HG03575 (cell line): ENCODE measurements around the gene PRCP.
A peak's percentile ranks its signal among the peaks of the same experiment; 100 is the strongest.
"Not testable (repeated sequence)": the region's sequence is repeated elsewhere in the genome, so short reads cannot be mapped to it uniquely, and the experiment has no call there.

ENCODE experiments used
- ATAC-seq: cut with Tn5 transposase; IDR thresholded peaks from one replicate; pipeline ENCODE4 v1.9.1; 2021; ENCODE audit not compliant: unreplicated experiment, insufficient number of reproducible peaks, low FRiP score; ENCODE audit errors: extremely low read depth

PRCP gene

DNA sequence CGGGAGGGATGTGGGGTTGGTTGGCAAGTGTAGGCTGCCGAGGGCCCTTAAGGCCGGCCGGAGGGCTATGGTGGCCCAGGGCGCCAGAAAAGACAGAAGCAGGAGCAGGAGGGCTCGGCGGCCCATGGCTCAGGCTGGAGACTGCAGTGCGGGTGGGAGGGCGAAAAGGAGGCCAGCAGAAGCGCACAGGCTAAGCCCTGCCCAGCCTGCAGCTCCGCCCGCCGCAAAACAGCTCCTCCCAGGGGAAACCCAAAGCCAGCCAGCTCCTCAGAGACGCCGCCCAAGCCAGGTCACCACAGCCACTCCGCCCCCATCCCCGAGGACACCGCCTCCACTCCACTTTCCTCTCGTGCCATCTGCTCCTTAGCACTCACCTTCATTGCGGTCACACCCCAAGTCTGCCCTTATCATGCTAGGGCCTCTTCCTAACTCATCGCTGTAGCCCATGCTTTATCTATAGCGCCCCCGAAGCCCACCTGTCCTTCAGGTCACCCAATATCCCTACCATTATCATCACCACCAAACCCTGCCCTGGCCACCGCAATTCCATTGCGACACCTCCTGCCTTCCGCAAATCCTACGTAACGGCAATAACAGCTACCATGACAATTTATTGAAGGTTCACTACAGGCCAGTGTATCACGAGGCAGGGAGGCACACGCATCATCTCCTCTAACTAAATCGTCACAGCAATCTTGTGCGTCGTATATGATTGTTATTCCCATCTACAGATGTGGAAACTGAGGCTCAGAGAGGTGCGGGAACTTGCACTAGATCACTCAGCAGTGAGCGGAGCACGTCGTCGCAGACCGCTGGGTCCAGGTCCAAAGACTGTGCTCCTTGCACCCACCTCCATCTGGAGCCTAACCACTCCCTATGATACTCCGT is at the start of gene PRCP:
TSS of gene PRCP (minus strand) at position 154 of the 888 bp plus-strand sequence. CDS start at position 126, 28 bp downstream.
- ATAC-seq = peak; percentile 65

DNA sequence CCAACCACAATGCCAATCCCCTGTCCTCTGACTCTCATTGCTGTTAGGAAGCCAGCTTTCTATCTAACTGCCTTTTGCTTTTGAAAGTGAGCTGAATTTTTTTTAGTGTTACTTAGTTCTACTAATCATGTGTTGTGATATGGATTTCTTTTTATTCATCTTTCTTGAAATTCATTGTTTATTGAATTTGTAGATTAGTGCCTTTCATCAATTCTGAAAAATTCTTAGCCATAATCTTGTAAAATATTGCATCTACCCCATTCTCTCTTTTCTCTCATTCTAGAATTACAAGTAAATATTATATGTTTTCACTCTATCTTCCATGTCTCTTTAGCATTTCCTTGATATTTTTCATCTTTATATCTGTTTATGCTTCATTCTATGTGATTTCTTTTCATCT is 49.1 kb upstream of the PRCP start:
- ATAC-seq = no peak

DNA sequence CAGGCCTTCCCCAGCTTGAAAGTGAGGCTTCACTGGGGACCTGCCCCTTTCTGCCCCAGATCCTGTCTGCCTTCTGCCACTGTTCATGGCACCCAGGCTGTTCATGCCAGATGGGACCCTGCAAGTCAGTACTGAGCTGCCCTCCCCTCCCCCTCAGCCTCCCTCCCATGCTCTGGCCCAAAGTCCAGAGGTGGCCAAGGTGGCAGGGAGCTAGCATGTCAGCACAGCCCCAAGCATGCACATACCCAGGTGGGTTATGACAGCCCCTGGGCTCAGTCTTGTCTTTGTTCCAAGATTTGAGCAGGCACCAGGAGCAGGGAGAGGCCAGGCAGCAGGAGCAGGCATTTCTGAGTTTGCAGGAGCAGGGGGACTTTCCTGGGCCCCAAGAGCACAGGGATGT is 45.5 kb upstream of the PRCP start:
- ATAC-seq = no peak

DNA sequence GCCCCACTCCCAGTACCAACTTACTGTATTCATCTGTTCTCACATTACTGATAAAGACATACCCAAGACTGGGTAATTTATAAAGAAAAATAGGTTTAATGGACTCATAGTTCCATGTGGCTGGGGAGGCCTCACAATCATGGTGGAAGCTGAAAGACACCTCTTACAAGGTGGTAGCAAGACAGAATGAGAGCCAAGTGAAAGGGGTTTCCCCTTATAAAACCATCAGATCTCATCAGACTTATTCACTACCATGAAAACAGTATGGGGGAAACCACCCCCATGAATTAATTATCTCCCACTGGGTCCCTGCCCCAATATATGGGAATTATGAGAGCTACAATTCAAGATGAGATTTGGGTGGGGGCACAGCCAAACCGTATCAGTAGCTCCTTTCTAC is 44.8 kb upstream of the PRCP start:
- ATAC-seq = not testable (repeated sequence)

DNA sequence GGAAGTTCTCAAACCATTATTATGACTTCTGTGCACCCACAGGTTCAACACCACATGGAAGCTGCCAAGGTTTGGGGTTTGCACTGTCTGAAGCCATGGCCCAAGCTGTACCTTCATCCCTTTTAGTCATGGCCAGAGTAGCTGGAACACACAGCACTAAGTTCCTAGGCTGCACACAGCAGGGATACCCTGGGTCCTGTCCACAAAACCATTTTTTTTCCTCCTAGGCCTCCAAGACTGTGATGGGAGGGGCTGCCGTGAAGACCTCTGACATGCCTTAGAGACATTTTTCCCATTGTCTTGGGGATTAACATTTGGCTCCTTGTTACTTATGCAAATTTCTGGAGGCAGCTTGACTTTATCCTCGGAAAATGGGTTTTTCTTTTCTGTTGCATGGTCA is 44.0 kb upstream of the PRCP start:
- ATAC-seq = no peak

DNA sequence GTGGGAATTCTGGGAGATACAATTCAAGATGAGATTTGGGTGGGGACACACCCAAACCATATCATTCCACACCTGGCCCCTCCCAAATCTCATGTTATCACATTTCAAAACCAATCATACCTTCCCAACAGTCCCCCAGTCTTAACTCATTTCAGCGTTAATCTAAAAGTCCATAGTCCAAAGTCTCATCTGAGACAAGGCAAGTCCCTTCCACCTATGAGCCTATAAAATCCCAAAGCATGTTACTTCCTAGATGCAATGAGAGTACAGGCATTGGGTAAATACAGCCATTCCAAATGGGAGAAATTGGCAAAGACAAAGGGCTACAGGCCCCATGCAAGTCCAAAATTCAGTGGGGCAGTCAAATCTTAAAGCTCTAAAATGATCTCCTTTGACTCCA is 43.2 kb upstream of the PRCP start:
- not testable (repeated sequence) for ATAC-seq

DNA sequence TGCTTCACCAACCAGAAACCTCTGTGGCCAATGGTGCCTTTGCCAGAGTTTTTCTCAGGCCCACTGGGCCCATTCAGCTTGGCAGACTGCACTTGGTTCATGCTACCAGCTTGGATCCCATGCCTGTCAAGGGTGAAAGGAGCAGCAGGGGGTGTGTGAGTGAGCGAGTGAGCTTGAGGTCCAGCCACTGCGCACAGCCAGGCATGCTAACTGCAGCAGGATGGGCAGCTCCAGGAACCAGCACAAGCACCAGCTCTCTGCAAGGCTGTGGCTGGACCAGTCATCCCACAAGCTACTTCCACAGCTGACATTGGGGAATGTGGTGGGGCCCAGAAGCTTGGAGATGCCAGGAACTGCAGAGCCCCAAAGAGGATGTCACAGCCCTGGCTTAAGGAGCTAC is 42.1 kb upstream of the PRCP start:
- no peak for ATAC-seq

DNA sequence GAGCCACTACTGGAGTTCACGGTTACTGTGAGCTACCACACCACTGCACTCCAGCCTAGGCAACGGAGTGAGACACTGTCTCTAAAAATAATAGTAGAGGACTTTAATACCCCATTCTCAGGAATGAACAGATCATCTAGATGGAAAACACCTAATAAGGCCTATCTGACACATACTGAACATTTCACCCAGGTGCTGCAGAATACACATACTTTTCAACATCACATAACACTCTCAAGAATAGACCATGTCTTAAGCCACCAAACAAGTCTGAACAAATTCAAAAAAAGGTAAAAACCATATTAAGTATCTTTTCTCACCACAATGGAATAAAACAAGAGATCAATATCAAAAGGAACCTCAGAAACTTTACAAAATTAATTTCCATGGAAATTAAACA is 39.2 kb upstream of the PRCP start:
- no peak for ATAC-seq

DNA sequence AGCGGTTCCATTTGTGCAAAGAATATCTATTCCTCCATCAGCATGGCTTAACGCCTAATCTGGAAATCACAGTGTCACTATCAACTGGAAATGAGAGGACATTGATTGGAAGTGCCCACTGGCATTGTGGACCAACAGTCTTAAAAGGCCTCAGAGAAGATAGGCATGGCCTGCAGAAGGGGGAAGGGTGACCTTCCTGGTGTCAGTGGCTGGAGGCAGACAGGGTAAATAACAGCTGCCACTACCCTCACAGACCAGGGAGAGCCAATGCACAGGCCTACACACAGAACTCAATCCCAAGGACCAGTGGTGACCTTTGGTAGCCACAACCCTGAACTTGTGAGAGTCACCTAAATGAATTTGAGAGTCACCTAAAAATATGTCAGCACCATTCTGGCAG is 37.3 kb upstream of the PRCP start:
- no peak for ATAC-seq

DNA sequence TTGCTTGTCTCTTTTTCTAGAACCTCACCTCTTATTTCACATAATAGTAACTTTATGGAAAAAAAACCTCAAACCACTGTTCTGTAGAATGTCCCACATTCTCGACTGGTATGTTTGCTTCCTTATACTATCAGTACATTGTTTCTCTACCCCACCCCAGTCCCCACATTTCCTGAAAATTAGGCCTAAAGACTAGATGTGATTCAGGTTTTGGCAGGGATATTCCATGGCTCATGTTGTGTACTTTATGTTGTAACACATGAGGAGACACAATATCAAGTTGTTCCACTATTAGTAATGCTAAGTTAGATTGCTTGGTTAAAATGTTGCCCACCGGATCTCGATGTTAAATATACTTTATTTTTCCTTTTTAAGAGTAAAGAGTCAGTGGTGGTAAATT is 36.0 kb upstream of the PRCP start:
- ATAC-seq = no peak

DNA sequence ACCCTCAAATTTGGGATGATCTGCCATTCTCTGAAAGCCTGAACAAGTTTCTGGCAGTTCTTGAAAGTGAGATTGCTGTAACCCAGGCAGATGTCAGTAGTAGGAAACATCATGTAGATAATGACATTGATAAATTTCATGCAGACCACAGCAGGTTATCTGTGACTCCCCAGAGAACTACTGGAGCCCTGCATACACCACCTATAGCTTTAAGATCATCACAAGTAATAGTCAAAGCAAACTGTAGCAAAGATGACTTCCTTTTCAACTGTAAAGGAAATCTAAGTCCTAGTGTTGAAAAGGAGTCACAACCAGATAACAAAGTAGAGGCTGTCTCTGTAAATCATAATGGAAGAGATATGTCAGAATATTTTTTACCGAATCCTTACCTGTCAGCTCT is 32.3 kb upstream of the PRCP start:
- ATAC-seq = no peak

DNA sequence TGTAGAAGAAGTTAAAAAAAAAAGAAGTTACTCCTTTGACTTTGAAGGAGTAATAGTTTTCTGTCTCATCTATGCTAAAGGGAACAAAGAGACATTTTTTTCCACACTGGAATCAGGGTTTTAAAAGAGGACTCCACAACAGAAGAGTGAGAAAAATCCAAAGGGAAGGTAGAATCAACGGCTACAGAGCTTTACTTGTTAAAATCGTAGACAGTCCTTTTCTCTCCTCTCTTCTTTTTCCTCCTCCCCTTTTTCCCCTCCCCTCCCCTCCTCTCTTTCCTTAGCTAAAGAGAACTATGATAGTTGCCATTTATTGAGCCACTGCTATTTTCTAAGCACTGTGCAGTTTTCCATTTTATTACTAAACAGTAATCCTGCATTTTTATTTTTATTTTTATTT is 30.5 kb upstream of the PRCP start:
- no peak for ATAC-seq

DNA sequence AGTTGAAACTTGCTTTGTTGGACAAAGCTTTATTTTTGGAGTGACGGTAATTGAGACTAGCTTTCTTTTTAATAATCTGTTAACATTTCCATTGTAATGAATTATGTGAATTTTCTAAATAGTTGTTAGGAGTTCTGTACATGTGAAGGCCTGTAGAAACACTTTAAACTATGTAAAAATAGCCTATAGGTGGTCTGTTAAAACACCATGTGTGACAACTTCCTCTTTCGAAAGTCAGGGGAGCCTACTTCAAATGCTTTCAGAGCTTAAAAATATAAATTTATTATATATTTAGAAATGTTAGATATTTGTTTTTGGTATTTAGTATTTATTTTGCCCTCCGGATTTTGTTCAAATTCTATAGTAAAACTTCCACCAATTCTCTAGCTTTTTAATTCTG is 30.0 kb upstream of the PRCP start:
- no peak for ATAC-seq

DNA sequence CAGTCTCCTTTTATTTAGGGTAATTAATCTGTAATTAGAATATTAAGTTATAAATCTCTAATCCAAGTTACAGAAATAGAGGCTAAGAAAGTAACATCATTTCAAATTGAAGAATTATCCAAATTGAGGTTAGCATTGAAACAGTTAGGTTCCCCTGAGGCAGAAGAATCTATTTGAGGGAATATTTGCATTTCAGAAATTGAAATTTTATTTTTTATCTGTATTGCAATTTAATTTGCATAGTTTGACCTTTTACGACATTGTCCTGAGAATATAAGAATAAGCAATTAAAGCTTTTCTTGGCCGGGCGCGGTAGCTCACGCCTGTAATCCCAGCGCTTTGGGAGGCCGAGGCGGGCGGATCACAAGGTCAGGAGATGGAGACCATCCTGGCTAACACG is 28.9 kb upstream of the PRCP start:
- no peak for ATAC-seq

DNA sequence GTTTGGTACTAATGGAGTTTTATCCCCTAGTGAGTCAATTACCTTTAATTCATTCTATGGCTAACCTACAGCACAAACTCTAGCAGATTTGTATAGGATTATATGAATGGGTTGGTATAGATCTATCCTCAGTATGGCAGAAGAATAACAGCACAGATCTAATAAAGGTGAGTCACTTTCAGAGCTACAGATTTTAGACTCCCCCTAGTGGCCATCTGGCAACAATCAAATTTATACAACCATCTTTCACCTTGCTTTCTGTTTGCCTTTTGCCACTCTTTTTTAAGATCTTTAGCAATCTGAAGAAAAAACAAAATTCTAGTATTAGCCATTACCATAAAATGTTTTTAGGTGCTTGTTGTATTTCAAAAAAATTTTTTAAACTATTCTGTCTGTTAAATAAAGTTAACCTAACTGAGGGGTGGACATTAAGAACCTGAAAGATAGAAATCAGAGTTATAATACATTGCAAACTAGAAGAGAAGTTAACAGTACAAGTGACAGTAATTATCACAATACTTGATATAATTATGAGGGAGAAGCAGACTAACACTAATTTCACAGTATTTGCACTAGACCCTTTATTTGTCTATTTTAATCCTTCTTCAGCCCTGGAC is 27.1 kb upstream of the PRCP start:
- no peak for ATAC-seq

DNA sequence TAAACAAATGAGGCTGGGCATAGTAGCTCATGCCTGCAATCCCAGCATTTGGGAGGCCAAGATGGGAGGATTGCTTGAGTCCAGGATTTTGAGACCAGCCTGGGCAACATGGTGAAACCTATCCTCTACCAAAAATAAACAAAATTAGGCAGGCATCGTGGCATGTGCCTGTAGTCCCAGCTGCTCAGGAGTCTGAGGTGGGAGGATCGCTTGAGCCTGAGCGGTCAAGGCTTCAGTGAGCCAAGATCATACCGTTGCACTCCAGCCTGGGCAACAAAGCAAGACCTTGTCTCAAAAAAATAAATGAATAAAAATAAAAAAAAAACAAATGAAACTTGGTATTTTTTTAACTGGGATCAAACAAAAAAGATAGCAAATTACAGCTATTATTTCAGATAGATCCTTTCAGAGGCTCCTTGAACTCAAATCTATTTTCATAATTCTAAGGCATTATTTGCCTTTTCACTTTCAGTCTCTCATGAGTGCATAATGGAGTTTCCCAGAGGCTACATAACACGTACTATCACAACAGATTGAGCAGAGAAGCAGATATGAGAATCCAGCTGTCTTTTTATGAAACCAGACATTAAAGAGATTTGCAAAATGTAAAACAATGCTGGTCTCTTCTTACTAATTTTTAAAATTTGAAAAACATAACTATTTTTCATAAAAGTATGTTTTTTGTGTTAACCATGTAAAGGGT is 24.4 kb upstream of the PRCP start:
- no peak for ATAC-seq

DNA sequence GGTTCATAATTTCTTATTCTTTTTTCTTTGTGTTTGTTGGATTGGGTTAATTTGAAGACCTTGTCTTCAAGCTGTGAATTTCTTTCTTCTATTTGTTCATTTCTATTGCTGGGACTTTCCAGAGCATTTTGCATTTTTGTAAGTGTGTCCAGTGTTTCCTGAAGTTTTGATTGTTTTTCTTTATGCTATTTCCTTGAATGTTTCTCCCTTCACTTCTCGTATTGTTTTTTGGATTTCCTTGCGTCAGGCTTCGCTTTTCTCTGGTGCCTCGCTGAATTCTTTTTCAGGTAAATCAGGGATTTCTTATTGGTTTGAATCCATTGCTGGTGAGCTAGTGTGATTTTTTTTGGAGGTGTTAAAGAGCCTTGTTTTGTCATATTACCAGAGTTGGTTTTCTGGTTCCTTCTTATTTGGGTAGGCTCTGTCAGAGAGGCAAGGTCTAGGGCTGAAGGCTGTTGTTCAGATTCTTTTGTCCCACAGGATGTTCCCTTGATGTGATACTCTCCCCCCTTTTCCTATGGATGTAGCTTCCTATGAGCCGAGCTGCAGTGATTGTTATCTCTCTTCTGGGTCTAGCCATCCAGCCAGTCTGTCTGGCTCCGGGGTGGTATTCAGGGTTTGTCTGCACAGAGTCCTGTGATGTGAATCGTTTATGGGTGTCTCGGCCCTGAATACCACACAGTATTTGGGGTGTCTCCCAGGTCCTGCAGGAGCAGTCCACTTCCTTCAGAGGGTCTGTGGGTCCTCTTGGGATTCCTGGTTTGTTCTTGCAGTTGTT is 22.4 kb upstream of the PRCP start:
- not testable (repeated sequence) for ATAC-seq

DNA sequence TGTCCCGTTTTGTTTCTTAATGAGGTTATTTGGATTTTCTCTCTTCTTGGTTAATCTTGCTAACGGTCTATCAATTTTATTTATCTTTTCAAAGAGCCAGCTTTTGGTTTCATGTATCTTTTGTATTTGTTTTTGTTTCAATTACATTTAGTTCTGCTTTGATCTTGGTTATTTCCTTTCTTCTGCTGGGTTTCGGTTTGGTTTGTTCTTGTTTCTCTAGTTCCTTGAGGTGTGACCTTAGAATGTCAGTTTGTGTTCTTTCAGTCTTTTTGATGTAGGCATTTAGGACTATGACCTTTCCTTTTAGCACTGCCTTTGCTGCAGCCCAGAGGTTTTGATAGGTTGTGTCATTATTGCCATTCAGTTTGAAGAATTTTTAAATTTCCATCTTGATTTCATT is 20.0 kb upstream of the PRCP start:
- ATAC-seq = not testable (repeated sequence)

DNA sequence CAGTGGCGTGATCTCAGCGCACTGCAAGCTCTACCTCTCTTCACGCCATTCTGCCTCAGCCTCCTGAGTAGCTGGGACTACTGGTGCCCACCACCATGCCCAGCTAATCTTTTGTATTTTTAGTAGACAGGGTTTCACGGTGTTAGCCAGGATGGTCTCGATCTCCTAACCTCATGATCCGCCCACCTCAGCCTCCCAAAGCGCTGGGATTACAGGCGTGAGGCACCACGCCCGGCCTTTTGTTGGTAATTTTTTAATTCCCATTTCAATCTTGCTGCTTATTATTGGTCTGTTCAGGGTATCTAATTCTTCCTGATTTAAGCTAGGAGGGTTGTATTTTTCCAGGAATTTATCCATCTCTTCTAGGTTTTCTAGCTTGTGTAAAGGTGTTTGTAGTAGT is 19.6 kb upstream of the PRCP start:
- ATAC-seq = not testable (repeated sequence)
